NCI-H82 (cell line): ENCODE measurements around the gene WDR62.

ENCODE experiments used
- DNase-seq: peaks from one replicate; lab custom pipeline; 2025; lab: John Stamatoyannopoulos, UW

Gene WDR62

GRCh38 chr19:36079389-36079945 is 24.8 kb downstream of the WDR62 start:
- DNase-seq, result no peak

- DNase-seq, result no peak
Observed at GRCh38 chr19:36081385-36081784, 26.7 kb downstream of the WDR62 start.

- DNase-seq, result no peak
Observed at GRCh38 chr19:36081894-36082293, 27.2 kb downstream of the WDR62 start.

- no peak for DNase-seq
Observed at GRCh38 chr19:36082916-36083315, 28.2 kb downstream of the WDR62 start.

- DNase-seq, result no peak
Observed at GRCh38 chr19:36084231-36085009, 29.7 kb downstream of the WDR62 start.

GRCh38 chr19:36086326-36086725 is 31.6 kb downstream of the WDR62 start:
- no peak for DNase-seq

- DNase-seq, result no peak
Observed at GRCh38 chr19:36089847-36090246, 35.1 kb downstream of the WDR62 start.

- no peak for DNase-seq
Observed at GRCh38 chr19:36090910-36091695, 36.4 kb downstream of the WDR62 start.

- DNase-seq, result no peak
Observed at GRCh38 chr19:36092566-36092965, 37.9 kb downstream of the WDR62 start.

- no peak for DNase-seq
Observed at GRCh38 chr19:36093146-36093662, 38.5 kb downstream of the WDR62 start.

GRCh38 chr19:36093687-36094086 is 39.0 kb downstream of the WDR62 start:
- DNase-seq, result no peak

GRCh38 chr19:36097036-36097435 is 42.3 kb downstream of the WDR62 start:
- DNase-seq, result no peak

- no peak for DNase-seq
Observed at GRCh38 chr19:36099166-36099785, 44.6 kb downstream of the WDR62 start.

GRCh38 chr19:36100476-36100875 is 45.8 kb downstream of the WDR62 start:
- DNase-seq, result no peak

GRCh38 chr19:36101550-36102327 is 47.0 kb downstream of the WDR62 start:
- no peak for DNase-seq

- DNase-seq, result no peak
Observed at GRCh38 chr19:36103040-36103626, 48.4 kb downstream of the WDR62 start.

- no peak for DNase-seq
Observed at GRCh38 chr19:36103842-36104552, 49.3 kb downstream of the WDR62 start.

GRCh38 chr19:36106441-36106840 is 51.7 kb downstream of the WDR62 start:
- no peak for DNase-seq

GRCh38 chr19:36106991-36107390 is 52.3 kb downstream of the WDR62 start:
- DNase-seq, result no peak

GRCh38 chr19:36108684-36109083 is 54.0 kb downstream of the WDR62 start:
- no peak for DNase-seq
